NB4 (cell line): ENCODE results near the gene SELENOT.

Source experiments
- CTCF ChIP-seq: IDR thresholded peaks from one replicate; pipeline ENCODE4 v1.5.1; 2012; ENCODE audit warnings: low read depth, low read length
- POLR2A ChIP-seq: IDR thresholded peaks from 2 replicates; pipeline ENCODE4 v1.6.1; 2011; ENCODE audit warnings: mild to moderate bottlenecking; ENCODE audit not compliant: insufficient read length; ENCODE audit errors: extremely low read depth

GRCh38 chr3:150663461-150663860, 60.3 kb downstream of the SELENOT start:
- no peak for TF ChIP-seq CTCF
- TF ChIP-seq POLR2A: no peak
